Stomach smooth muscle (tissue), 2 donors: ENCODE data around the gene PHLDB3.

Experiments
- H3K27ac ChIP-seq: one replicate; pipeline ENCODE4 v1.7.0; 2013; ENCODE audit warnings: mild to moderate bottlenecking, low read length, inconsistent platforms
- H3K27me3 ChIP-seq, 2 donors: one replicate each; pipeline ENCODE4 v1.7.0; 2013; ENCODE audit warnings: low read length in 2 of 2; ENCODE audit not compliant: insufficient read depth in 2 of 2, control insufficient read depth in 1 of 2
- H3K36me3 ChIP-seq, 2 donors: one replicate each; pipeline ENCODE4 v1.7.0; 2013; ENCODE audit warnings: low read length in 2 of 2; ENCODE audit not compliant: control insufficient read depth in 2 of 2, insufficient read depth in 2 of 2
- H3K4me1 ChIP-seq: one replicate; pipeline ENCODE4 v1.7.0; 2013; ENCODE audit warnings: low read length; ENCODE audit not compliant: control insufficient read depth, insufficient read depth
- H3K4me3 ChIP-seq, 2 donors: one replicate each; pipeline ENCODE4 v1.7.0; 2013; ENCODE audit warnings: low read length in 2 of 2
- H3K9ac ChIP-seq, 2 donors: one replicate each; pipeline ENCODE4 v1.7.0; 2013; ENCODE audit warnings: low read length in 2 of 2, mild to moderate bottlenecking in 1 of 2
- H3K9me3 ChIP-seq, 2 donors: one replicate each; pipeline ENCODE4 v1.7.0; 2013; ENCODE audit warnings: low read length in 2 of 2; ENCODE audit not compliant: control insufficient read depth in 2 of 2
- donor health status: healthy.
- donor health status: Pancreatic carcinoma.

Gene PHLDB3

GRCh38 chr19:43468354-43469159, 36.0 kb downstream of the PHLDB3 start:
- no peaks in the 10 kb centered on the region for H3K27me3 ChIP-seq
- H3K4me1 ChIP-seq, result peaks cover 12% of the 10 kb centered on the region
- H3K9ac ChIP-seq, result no peak overlapping the region
- no peak overlapping the region for H3K4me3 ChIP-seq
- H3K27ac ChIP-seq, result no peak overlapping the region
- H3K36me3 ChIP-seq, result no peaks in the 10 kb centered on the region
- H3K9me3 ChIP-seq, result no peaks in the 10 kb centered on the region

- Histone ChIP-seq H3K4me1 (peaks cover 15% of the 10 kb centered on the region), H3K9ac (no peak overlapping the region), H3K27ac (no peak overlapping the region), H3K36me3 (no peaks in the 10 kb centered on the region), H3K9me3 (no peaks in the 10 kb centered on the region), H3K27me3 (no peaks in the 10 kb centered on the region), H3K4me3 (no peak overlapping the region)
These were observed 36.8 kb downstream of the PHLDB3 start for GRCh38 chr19:43467730-43468129.

GRCh38 chr19:43467276-43467675, 37.3 kb downstream of the PHLDB3 start:
- Histone ChIP-seq H3K27ac (no peak overlapping the region), H3K27me3 (no peaks in the 10 kb centered on the region), H3K9ac (no peak overlapping the region), H3K4me3 (no peak overlapping the region), H3K9me3 (no peaks in the 10 kb centered on the region), H3K4me1 (peaks cover 16% of the 10 kb centered on the region), H3K36me3 (no peaks in the 10 kb centered on the region)

DNA sequence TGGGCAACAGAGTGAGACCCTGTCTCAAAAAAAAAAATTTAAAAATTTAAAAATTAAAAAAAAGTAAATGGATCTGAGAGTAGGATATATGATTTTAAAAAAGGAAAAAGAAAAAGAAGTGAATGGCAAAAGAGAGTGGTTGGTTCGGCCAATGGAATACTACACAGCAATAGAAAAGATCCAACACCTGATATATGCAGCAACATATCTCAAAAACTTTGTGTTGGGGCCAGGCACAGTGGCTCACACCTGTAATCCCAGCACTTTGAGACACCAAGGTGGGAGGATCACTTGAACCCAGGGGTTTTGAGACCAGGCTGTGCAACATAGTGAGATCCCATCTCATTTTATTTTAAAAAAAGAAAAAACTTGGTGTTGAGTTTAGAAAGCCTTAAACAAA, 37.8 kb downstream of the PHLDB3 start:
- peaks cover 16% of the 10 kb centered on the region for H3K4me1 ChIP-seq
- H3K36me3 ChIP-seq, result no peaks in the 10 kb centered on the region
- H3K9me3 ChIP-seq, result no peaks in the 10 kb centered on the region
- no peak overlapping the region for H3K9ac ChIP-seq
- H3K4me3 ChIP-seq, result no peak overlapping the region
- no peak overlapping the region for H3K27ac ChIP-seq
- H3K27me3 ChIP-seq, result no peaks in the 10 kb centered on the region

- Histone ChIP-seq H3K27ac (peak within 1 kb of the TSS; percentile 87), H3K9ac (peak within 1 kb of the TSS in 1 of 2 donors; percentile 79), H3K4me3 (peak within 1 kb of the TSS; percentile 92 to 94), H3K4me1 (peaks cover 16% of the 10 kb centered on the region), H3K9me3 (no peaks in the 10 kb centered on the region), H3K27me3 (no peaks in the 10 kb centered on the region), H3K36me3 (no peaks in the 10 kb centered on the region)
These were observed 39.0 kb downstream of the PHLDB3 start, which contains the start of gene LYPD3 for GRCh38 chr19:43465468-43466120. Gene LYPD3, minus strand, starts transcription at chr19:43465608. Its CDS starts 37 bp downstream, at chr19:43465571.

GRCh38 chr19:43464134-43464775, 40.3 kb downstream of the PHLDB3 start:
- H3K9me3 ChIP-seq, result no peaks in the 10 kb centered on the region
- peak overlapping the region; percentile 92 to 94 for H3K4me3 ChIP-seq
- H3K36me3 ChIP-seq, result no peaks in the 10 kb centered on the region
- peak overlapping the region; percentile 87 for H3K27ac ChIP-seq
- no peaks in the 10 kb centered on the region for H3K27me3 ChIP-seq
- H3K4me1 ChIP-seq, result peaks cover 16% of the 10 kb centered on the region
- H3K9ac ChIP-seq, result peak overlapping the region; percentile 54 to 79

GRCh38 chr19:43463381-43464133, 41.0 kb downstream of the PHLDB3 start:
- Histone ChIP-seq H3K4me3 (peak overlapping the region; percentile 92 to 94), H3K9me3 (no peaks in the 10 kb centered on the region), H3K9ac (peak overlapping the region; percentile 54 to 79), H3K27ac (peak overlapping the region; percentile 87), H3K4me1 (peaks cover 16% of the 10 kb centered on the region), H3K27me3 (no peaks in the 10 kb centered on the region), H3K36me3 (no peaks in the 10 kb centered on the region)

- Histone ChIP-seq H3K27me3 (no peaks in the 10 kb centered on the region), H3K4me1 (peaks cover 16% of the 10 kb centered on the region), H3K27ac (peak overlapping the region; percentile 55), H3K4me3 (peak overlapping the region; percentile 92 to 94), H3K9me3 (no peaks in the 10 kb centered on the region), H3K9ac (peak overlapping the region; percentile 42 to 54), H3K36me3 (no peaks in the 10 kb centered on the region)
These were observed 41.7 kb downstream of the PHLDB3 start for GRCh38 chr19:43462785-43463380.

DNA sequence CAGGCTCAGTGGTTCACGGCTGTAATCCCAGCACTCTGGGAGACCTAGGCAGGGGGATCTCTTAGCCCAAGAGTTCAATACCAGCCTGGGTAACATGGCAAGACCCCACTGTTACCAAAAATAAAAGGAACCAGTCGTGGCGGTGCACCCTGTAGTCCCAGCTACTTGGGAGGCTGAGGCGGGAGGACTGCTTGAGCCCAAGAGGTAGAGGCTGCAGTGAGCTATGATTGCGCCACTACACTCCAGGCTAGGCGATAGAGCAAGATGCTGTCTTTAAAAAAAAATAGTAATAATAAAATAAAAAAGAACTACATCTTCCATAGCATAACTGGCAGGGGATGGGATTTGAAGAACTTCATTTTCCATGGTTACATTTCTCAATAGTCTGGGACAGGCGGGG, 42.2 kb downstream of the PHLDB3 start:
- H3K9ac ChIP-seq, result no peak overlapping the region
- H3K4me1 ChIP-seq, result peaks cover 16% of the 10 kb centered on the region
- H3K9me3 ChIP-seq, result no peaks in the 10 kb centered on the region
- no peaks in the 10 kb centered on the region for H3K36me3 ChIP-seq
- no peak overlapping the region for H3K27ac ChIP-seq
- no peaks in the 10 kb centered on the region for H3K27me3 ChIP-seq
- peak overlapping the region in 1 of 2 donors; percentile 92 for H3K4me3 ChIP-seq

DNA sequence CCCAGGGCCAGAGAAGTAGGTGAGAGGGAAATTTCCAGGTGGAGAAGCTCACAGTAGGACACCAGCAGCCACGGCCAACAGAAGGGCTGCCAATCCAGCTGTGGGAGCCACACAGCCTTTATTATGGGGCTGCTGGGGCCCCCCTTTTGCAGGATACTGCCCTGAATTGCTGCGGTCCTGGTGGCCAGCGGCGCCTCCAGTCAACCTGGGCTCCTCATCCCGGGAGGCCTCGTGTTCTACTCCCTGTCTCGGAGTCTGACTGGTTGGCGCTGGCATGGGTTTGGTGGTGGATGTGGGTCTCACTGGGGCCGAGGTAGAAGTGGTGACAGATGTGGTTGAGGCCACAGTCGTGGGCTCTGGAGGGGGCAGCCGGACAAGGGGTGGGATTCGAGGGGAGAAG, 43.2 kb downstream of the PHLDB3 start:
- H3K4me1 ChIP-seq, result peaks cover 16% of the 10 kb centered on the region
- H3K9ac ChIP-seq, result no peak overlapping the region
- no peak overlapping the region for H3K4me3 ChIP-seq
- no peaks in the 10 kb centered on the region for H3K9me3 ChIP-seq
- no peaks in the 10 kb centered on the region for H3K36me3 ChIP-seq
- H3K27ac ChIP-seq, result no peak overlapping the region
- no peaks in the 10 kb centered on the region for H3K27me3 ChIP-seq
